HG02642 (cell line): Measurements from ENCODE around the gene IQCF6.
"Not testable (repeated sequence)": the region's sequence is repeated elsewhere in the genome, so short reads cannot be mapped to it uniquely, and the experiment has no call there.

Experiments used
- ATAC-seq: cut with Tn5 transposase; IDR thresholded peaks from one replicate; pipeline ENCODE4 v1.9.1; 2021; ENCODE audit warnings: mild to moderate bottlenecking; ENCODE audit not compliant: unreplicated experiment, poor library complexity

The IQCF6 gene

DNA sequence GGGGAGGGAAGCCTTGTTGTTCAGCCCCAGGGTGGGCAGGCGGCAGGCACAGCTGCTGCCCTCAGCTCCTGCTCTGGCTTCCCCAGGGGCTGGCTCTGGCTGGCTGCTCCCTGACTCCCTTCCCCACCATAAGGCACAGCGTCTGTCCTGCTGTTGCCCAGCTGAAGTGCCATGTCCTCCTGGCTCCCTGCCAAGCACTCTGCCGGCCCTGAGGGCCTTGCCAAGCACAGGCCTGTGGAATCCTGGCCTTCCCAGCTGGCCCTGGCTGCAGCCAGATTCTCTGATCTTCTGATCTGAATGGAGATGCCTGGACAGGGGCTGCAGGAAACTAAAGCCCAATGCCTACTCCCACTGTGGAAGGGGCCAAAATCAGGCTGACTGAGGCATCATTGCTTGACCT lies 1.1 kb downstream of the IQCF6 start:
- no peak for ATAC-seq

DNA sequence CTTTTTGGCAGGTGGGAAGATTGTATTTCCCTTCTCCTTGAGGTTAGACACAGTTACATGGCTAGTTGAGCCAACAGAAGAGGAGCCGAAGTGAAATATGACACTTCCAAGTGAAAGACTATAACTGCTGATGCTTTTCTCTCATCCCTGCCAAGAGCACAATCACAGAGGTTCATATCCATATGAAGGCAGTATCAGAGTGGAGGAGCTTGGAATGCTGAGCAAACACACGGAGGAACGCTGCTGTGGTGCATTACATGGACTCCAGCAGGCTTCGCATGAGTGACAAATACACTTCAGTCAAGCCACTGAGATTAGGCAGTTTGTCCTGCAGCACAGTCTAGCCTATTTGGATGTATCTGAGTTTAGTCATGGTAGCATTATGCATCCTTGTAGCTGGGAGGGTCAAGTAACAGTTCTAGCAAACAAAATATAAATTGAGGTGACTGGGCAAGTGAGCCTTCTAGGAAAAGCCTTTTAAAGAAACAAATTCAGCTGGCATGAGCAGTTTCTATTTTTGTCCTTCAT lies 5.4 kb downstream of the IQCF6 start:
- ATAC-seq, result no peak

DNA sequence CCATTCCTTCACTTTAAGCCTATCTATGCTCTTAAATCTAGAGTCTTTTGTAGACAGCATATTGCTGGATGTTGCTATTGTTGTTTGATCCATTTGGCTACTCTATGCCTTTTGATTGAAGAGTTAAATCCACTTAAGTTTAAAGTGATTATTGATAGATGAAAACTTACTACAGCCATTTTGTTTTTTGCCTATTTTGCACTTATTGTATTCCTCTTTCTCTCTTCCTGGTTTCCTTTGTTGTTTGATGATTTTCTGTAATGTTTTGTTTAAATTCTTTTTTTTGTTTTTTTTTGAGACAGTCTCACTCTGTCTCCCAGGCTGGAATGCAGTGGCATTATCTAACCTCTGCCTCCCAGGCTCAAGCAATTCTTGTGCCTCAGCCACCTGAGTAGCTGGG lies 19.8 kb downstream of the IQCF6 start:
- no peak for ATAC-seq

- ATAC-seq, result not testable (repeated sequence)
Observed at GRCh38 chr3:51753763-51754750, 25.0 kb downstream of the IQCF6 start.

DNA sequence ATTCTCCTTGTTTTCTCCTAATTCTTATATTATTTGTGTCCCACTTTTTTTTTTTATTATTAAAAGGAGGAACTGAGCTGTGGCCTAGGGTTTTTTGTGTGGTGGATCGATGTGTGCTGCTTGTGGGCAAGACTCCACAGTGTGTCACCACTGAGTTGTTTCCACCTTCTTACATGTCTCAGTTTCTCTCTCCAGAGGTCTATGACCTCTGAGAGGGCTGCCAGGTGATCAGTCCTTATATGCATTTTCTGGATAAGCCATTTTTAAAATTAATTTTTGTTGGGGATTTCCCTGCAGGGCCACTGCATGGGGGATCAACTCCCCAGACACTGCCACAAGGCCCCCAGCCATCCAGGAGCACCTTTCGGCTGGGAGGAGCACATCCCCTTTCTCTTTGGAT lies 27.8 kb downstream of the IQCF6 start:
- ATAC-seq, result no peak

DNA sequence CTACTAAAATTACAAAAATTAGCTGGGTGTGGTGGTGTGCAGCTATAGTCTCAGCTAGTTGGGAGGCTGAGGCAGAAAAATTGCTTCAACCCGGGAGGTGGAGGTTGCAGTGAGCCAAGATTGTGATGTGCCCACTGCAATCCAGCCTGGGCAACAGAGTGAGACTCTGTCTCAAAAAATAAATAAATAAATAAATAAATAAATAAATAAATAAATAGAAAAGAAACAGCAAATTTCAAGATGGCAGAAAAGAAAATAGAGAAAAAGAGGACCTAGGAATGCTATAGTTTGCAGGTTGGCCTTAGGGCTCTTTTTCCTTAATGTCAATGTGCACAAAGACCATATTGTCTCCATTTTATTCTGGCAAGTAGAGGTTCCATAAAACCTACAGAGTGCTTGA lies 28.2 kb downstream of the IQCF6 start:
- ATAC-seq, result no peak

- ATAC-seq, result no peak
Observed at GRCh38 chr3:51748327-51748726, 30.7 kb downstream of the IQCF6 start.

DNA sequence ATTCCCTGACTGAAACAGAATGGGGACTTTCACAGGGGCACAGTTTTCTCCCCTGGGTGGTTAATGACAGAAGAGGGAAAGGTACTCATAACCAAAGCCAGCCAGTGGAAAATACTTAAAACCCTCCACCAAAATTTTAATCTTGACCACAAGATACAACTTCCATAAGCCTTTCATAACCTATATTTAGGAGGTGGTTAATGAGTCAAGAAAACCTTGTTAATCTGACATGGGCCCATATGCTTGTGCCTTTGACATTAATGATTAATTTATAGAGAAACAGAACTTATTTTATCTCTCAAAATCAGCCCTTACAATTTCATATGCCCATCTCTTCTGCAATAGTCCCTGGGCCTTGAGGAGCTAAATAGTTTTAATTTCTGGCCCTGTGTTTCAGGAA lies 31.2 kb downstream of the IQCF6 start:
- no peak for ATAC-seq

GRCh38 chr3:51742978-51743377 lies 36.1 kb downstream of the IQCF6 start:
- ATAC-seq, result not testable (repeated sequence)

DNA sequence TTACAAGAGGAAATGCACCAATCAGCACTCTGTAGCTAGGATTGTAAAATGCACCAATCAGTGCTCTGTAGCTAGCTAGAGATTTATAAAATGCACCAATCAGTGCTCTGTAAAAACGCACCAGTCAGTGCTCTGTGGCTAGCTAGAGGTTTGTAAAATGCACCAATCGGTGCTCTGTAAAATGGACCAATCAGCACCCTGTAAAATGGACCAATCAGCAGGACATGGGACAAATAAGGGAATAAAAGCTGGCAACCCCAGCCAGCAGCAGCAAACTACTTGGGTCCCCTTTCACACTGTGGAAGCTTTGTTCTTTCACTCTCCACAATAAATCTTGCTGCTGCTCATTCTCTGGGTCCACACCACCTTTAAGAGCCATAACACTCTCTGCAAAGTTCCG lies 36.7 kb downstream of the IQCF6 start:
- ATAC-seq, result not testable (repeated sequence)

GRCh38 chr3:51739110-51739509 lies 39.9 kb downstream of the IQCF6 start:
- ATAC-seq, result no peak

DNA sequence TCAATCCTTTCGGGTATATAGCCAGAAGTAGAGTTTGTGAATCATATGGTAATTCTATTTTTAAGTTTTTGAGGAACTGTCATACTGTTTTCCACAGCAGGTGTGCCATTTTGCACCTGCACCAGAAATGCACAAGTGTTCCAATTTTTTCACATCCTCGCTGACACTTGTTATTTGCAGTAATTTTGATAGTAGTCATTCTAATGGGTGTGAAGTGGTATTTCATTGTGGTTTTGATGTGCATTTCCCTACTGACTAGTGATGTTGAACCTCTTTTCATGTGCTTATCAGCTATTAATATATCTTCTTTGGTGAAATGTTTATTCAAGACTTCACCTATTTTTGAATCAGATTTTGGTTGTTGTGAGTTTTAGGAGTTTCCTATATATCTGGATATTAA lies 43.1 kb downstream of the IQCF6 start:
- ATAC-seq, result no peak

GRCh38 chr3:51735039-51735438 lies 44.0 kb downstream of the IQCF6 start:
- ATAC-seq, result no peak

GRCh38 chr3:51734572-51734907 lies 44.5 kb downstream of the IQCF6 start:
- ATAC-seq, result no peak

GRCh38 chr3:51733859-51734571 lies 45.0 kb downstream of the IQCF6 start:
- no peak for ATAC-seq

- no peak for ATAC-seq
Observed at GRCh38 chr3:51729042-51729633, 49.9 kb downstream of the IQCF6 start.
